CD14-positive monocyte (primary cell): ENCODE measurements around the gene IL31. TPM values are rescaled to one million over a fixed set of nuclear protein-coding genes. Genes with fewer than 3 reads are reported as not detected.

ENCODE experiments used
- DNase-seq, 3 donors: peaks; one replicate each; pipeline ENCODE4 v3.0.0-alpha.2; 2011 to 2022
- H2AFZ ChIP-seq: 2 replicates; pipeline ENCODE4 v1.6.0; 2012; ENCODE audit warnings: mild to moderate bottlenecking, low read depth, low read length, inconsistent platforms; ENCODE audit not compliant: insufficient read depth, poor library complexity, severe bottlenecking
- H3K27ac ChIP-seq, 2 donors: 1 replicate in 1 of 2; 2 replicates in 1 of 2; pipeline ENCODE4 v1.5.1; 2012 to 2013; ENCODE audit warnings: low read length in 2 of 2, control low read depth in 1 of 2, inconsistent platforms in 1 of 2, low read depth in 1 of 2, mild to moderate bottlenecking in 1 of 2
- H3K27me3 ChIP-seq, 2 donors: one replicate each; pipeline versions ENCODE4 v1.6.0 to v1.6.1; 2011 to 2013; ENCODE audit warnings: low read length in 2 of 2; ENCODE audit not compliant: control insufficient read depth in 2 of 2, insufficient read depth in 2 of 2
- H3K36me3 ChIP-seq, 2 donors: replicated peaks in 1 of 2; 1 replicate in 1 of 2; 2 replicates in 1 of 2; pipeline versions ENCODE4 v1.5.1 to v1.6.1; 2012 to 2013; ENCODE audit warnings: low read length in 2 of 2, control low read depth in 1 of 2, inconsistent platforms in 1 of 2, mild to moderate bottlenecking in 1 of 2; ENCODE audit not compliant: insufficient read depth in 2 of 2, control insufficient read depth in 1 of 2
- H3K4me1 ChIP-seq, 2 donors: 1 replicate in 1 of 2; 2 replicates in 1 of 2; pipeline versions ENCODE4 v1.5.1 to v1.6.1; 2012 to 2013; ENCODE audit warnings: low read length in 2 of 2, control low read depth in 1 of 2, inconsistent platforms in 1 of 2, mild to moderate bottlenecking in 1 of 2, moderate library complexity in 1 of 2; ENCODE audit not compliant: insufficient read depth in 2 of 2, control insufficient read depth in 1 of 2
- H3K4me2 ChIP-seq: replicated peaks from 2 replicates; pipeline ENCODE3; 2012; ENCODE audit warnings: low read length, moderate library complexity, mild to moderate bottlenecking; ENCODE audit not compliant: poor library complexity, severe bottlenecking; ENCODE audit errors: extremely low read depth
- H3K4me3 ChIP-seq, 3 experiments: fragments of 200-600 bp in 1 of 3; sonication (generic) in 1 of 3; replicated peaks in 1 of 3; 1 replicate in 2 of 3; 2 replicates in 1 of 3; pipeline ENCODE4 v1.5.1; 2011 to 2013; ENCODE audit warnings: low read length in 3 of 3, mild to moderate bottlenecking in 3 of 3, control low read depth in 2 of 3, low read depth in 2 of 3, inconsistent platforms in 1 of 3, moderate library complexity in 1 of 3
- H3K79me2 ChIP-seq: 2 replicates; pipeline ENCODE4 v1.6.0; 2012; ENCODE audit warnings: mild to moderate bottlenecking, control low read depth, inconsistent platforms, low read length, moderate library complexity; ENCODE audit not compliant: insufficient read depth
- H3K9ac ChIP-seq: 2 replicates; pipeline ENCODE4 v1.6.0; 2017; ENCODE audit warnings: low read length, mild to moderate bottlenecking; ENCODE audit not compliant: insufficient read depth, poor library complexity, severe bottlenecking
- H3K9me3 ChIP-seq, 2 donors: replicated peaks in 1 of 2; 1 replicate in 1 of 2; 2 replicates in 1 of 2; pipeline versions ENCODE4 v1.5.1 to v1.6.1; 2012 to 2013; ENCODE audit warnings: low read length in 2 of 2, control low read depth in 1 of 2; ENCODE audit not compliant: control insufficient read depth in 1 of 2, insufficient read depth in 1 of 2
- H4K20me1 ChIP-seq: 2 replicates; pipeline ENCODE4 v1.6.0; 2012; ENCODE audit warnings: mild to moderate bottlenecking, low read length, control low read depth, moderate library complexity; ENCODE audit not compliant: insufficient read depth
- H3K27ac Mint-ChIP-seq, 7 donors: one replicate each; pipeline ENCODE4 v1.8.0; 2020; ENCODE audit warnings: mild to moderate bottlenecking in 7 of 7, mixed read lengths in 7 of 7, moderate library complexity in 6 of 7, inconsistent platforms in 2 of 7
- H3K27me3 Mint-ChIP-seq, 3 donors: one replicate each; pipeline ENCODE4 v1.8.0; 2021 to 2022; ENCODE audit warnings: low read depth in 3 of 3, mild to moderate bottlenecking in 3 of 3, mixed read lengths in 3 of 3, moderate library complexity in 3 of 3, inconsistent platforms in 1 of 3
- H3K36me3 Mint-ChIP-seq, 2 donors: one replicate each; pipeline ENCODE4 v1.8.0; 2020; ENCODE audit warnings: mixed read lengths in 2 of 2, inconsistent platforms in 1 of 2, mild to moderate bottlenecking in 1 of 2
- H3K4me1 Mint-ChIP-seq: one replicate; pipeline ENCODE4 v1.8.0; 2020; ENCODE audit warnings: mild to moderate bottlenecking, mixed read lengths
- H3K4me3 Mint-ChIP-seq, 2 donors: one replicate each; pipeline ENCODE4 v1.8.0; 2020; ENCODE audit warnings: mild to moderate bottlenecking in 2 of 2, mixed read lengths in 2 of 2, moderate library complexity in 1 of 2
- H3K9me3 Mint-ChIP-seq, 7 donors: one replicate each; pipeline ENCODE4 v1.8.0; 2020 to 2022; ENCODE audit warnings: mixed read lengths in 7 of 7, mild to moderate bottlenecking in 6 of 7, moderate library complexity in 6 of 7, inconsistent platforms in 2 of 7
- CTCF ChIP-seq: fragments of 200-600 bp; IDR thresholded peaks from one replicate; pipeline ENCODE4 v1.8.0; 2022; ENCODE audit warnings: antibody characterized with exemption, mild to moderate bottlenecking
- WGBS: methylation state at CpG from one replicate; pipeline ENCODE4 v1.1.5; 2013; ENCODE audit warnings: missing lambda C conversion rate; ENCODE audit not compliant: insufficient coverage; 5-methylcytosine and 5-hydroxymethylcytosine counted together
- intact Hi-C, 2 donors: fragments of 100-400 bp; cut with micrococcal nuclease; formaldehyde crosslinking; loops; one replicate each; pipeline versions ENCODE4 v1.15.0 to v1.15.1; 2023
- polyA plus RNA-seq, 3 donors: library from polyadenylated mRNA; depleted of rRNA in 1 of 3; unstranded in 2 of 3; stranded (reverse) in 1 of 3; fragments of 300-500 nt in 2 of 3; fragments of >200 nt in 1 of 3; fragmentation: Illumina TruSeq in 2 of 3; gene quantifications; 1 replicate in 2 of 3; 2 replicates in 1 of 3; pipeline ENCODE4 v1.2.3, GENCODE V29; 2012 to 2021

The IL31 gene
- polyA plus RNA-seq, 3 donors, result not detected

DNA sequence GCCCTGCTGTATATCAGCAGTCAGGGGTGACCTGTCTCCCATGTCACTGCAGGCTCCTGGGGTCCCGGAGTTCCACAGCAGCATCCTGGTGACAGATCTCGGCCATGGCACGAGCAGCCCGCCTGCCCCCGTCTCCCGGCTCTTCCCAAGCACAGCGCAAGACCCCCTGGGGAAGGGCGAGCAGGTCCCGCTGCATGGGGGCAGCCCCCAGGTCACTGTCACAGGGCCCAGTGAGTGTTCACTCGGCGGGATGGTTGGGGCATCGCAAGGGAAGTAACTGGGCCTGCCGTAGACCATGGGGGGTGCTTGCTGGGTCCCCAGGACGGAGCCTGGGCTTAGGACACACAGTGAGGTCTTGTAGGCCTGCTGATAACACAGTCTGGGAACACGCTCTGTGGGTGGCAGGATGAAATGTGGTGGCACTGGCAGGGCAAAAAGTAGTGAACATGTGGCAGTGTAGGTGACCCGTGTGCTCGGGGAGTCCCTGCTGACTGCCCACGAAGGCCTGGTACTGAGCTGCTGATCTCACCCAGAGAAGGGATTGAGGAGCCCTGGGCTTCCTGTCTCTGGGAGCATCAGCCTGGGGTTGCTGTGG lies 38.5 kb downstream of the IL31 start:
- no peak overlapping the region for H2AFZ ChIP-seq
- intact Hi-C loops, result no loop called here
- H4K20me1 ChIP-seq, result peaks cover 18% of the 10 kb centered on the region
- H3K27ac Mint-ChIP-seq, result peak overlapping the region in 1 of 7 donors; percentile 47
- H3K9me3 ChIP-seq, result no peaks in the 10 kb centered on the region
- DNase-seq, result no peak
- no peak overlapping the region for H3K9ac ChIP-seq
- peak overlapping the region in 1 of 2 donors; percentile 32 for H3K27ac ChIP-seq
- no peaks in the 10 kb centered on the region for H3K4me1 Mint-ChIP-seq
- no peaks in the 10 kb centered on the region for H3K79me2 ChIP-seq
- peaks cover 0 to 1% (median 0%) of the 10 kb centered on the region in 7 donors for H3K9me3 Mint-ChIP-seq
- WGBS, result 99% methylated on average over 18 of the region's 18 CpGs
- peaks cover 84 to 96% of the 10 kb centered on the region in 2 donors for H3K36me3 ChIP-seq
- H3K4me2 ChIP-seq, result no peak overlapping the region
- H3K4me3 ChIP-seq, result no peak overlapping the region
- H3K4me1 ChIP-seq, result no peaks in the 10 kb centered on the region
- H3K36me3 Mint-ChIP-seq, result peaks cover 71 to 98% of the 10 kb centered on the region in 2 donors
- H3K27me3 ChIP-seq, result no peaks in the 10 kb centered on the region
- no peak overlapping the region for H3K4me3 Mint-ChIP-seq
- no peak for TF ChIP-seq CTCF
- no peaks in the 10 kb centered on the region for H3K27me3 Mint-ChIP-seq

- TF ChIP-seq CTCF, result no peak
- Histone ChIP-seq H4K20me1 (peaks cover 38% of the 10 kb centered on the region), H3K27me3 (no peaks in the 10 kb centered on the region), H3K79me2 (no peaks in the 10 kb centered on the region), H3K9ac (no peak overlapping the region), H3K4me2 (no peak overlapping the region), H2AFZ (no peak overlapping the region), H3K9me3 (no peaks in the 10 kb centered on the region), H3K27ac (no peak overlapping the region), H3K36me3 (peaks cover 87 to 96% of the 10 kb centered on the region in 2 donors), H3K4me3 (no peak overlapping the region), H3K4me1 (no peaks in the 10 kb centered on the region)
- H3K27me3 Mint-ChIP-seq, result no peaks in the 10 kb centered on the region
- no peak overlapping the region for H3K4me3 Mint-ChIP-seq
- peaks cover 0 to 1% (median 0%) of the 10 kb centered on the region in 7 donors for H3K9me3 Mint-ChIP-seq
- DNase-seq, result no peak
- intact Hi-C loops, result no loop called here
- peaks cover 79 to 100% of the 10 kb centered on the region in 2 donors for H3K36me3 Mint-ChIP-seq
- no peak overlapping the region for H3K27ac Mint-ChIP-seq
- H3K4me1 Mint-ChIP-seq, result no peaks in the 10 kb centered on the region
- 88% methylated on average over 28 of the region's 28 CpGs for WGBS
Measured at GRCh38 chr12:122133192-122133950, 40.6 kb downstream of the IL31 start.
